Erythroblast (primary cell): ENCODE data around the gene ROMO1.
"Not testable (repeated sequence)": the region's sequence is repeated elsewhere in the genome, so short reads cannot be mapped to it uniquely, and the experiment has no call there.

Experiments used
- DNase-seq, 2 experiments: peaks; one replicate each; lab custom pipeline; 2025; lab: John Stamatoyannopoulos, UW
- GATA1 ChIP-seq: IDR thresholded peaks from 2 replicates; pipeline ENCODE4 v1.6.1; 2011; ENCODE audit warnings: low read depth, mild to moderate bottlenecking, control low read depth, low read length, moderate library complexity
- POLR2A ChIP-seq: IDR thresholded peaks from 2 replicates; pipeline ENCODE4 v1.6.1; 2011; ENCODE audit warnings: mild to moderate bottlenecking, low read length

The ROMO1 gene

DNA sequence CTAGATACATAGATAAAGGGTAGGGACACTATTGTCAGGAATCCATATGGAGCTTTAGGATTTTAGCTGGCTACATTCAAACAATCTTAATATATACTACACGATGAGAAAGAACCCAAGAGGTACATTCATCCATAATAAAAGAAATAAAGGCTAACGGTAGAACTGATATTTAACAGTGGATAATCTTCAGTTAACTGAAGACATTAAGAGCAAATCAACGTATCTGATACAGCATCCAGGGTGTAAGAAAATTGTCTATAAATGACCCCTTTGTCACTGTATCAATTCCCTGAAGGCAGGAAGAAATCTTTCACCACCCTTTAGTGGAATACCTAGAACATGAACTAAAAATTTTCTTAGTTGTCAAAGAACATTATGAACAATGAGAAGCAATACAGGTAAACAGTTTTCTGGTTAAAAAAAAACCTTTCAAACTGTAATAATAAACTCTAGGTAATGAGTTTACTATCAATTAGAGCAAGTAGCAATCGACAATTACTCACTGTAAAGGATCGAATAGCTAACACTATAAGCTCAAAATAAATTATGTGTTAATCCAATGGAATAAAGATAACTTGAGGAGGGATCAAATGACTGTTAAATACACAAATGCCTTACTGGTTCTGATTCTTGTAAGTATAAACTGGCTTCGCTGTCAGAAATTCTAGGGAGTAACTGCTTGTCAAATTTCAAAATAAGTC lies 11.8 kb downstream of the ROMO1 start:
- DNase-seq, result no peak
- TF ChIP-seq POLR2A (no peak), GATA1 (no peak)

DNA sequence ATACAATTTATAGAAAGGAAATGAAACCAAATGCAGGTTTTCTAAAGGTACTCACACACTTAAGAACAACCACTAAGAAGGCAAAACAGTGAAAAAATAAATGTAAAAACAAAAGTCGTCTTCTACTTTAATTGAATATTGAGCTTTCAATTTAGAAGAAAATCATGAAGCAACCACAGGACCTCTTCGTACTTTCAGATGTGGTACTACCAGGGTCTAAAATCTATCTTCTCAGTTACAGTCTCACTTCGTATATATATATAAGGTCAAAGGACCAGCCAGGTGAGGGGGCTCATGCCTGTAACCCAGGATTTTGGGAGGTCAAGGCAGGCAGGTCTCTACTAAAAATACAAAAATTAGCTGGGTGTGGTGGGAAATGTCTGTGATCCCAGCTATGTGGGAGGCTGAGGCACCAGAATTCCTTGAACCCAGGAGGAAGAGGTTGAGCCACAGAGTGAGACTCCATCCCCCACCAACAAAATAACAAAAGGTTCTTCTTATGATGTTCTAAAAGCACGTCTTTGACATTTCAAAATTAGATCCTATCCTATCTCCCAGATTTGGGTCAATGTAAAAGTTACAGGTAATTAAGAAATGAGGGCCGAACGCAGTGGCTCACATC lies 12.5 kb downstream of the ROMO1 start:
- DNase-seq, result no peak
- no peak for TF ChIP-seq POLR2A
- no peak for TF ChIP-seq GATA1

DNA sequence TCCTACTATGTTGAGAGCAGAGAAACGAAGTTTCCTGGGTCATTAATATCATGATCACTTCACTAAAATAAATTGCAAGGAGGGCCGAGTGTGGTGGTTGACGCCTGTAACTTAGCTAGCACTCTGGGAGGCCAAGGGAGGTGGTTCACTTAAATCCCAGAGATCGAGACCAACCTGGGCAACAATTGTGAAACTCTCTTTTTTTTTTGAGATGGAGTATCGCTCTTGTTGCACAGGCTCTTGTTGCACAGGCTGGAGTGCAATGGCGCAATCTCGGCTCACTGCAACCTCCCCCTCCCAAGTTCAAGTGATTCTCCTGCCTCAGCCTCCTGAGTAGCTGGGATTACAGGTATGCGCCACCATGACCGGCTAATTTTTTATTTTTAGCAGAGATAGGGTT lies 13.9 kb downstream of the ROMO1 start:
- DNase-seq, result not testable (repeated sequence)

DNA sequence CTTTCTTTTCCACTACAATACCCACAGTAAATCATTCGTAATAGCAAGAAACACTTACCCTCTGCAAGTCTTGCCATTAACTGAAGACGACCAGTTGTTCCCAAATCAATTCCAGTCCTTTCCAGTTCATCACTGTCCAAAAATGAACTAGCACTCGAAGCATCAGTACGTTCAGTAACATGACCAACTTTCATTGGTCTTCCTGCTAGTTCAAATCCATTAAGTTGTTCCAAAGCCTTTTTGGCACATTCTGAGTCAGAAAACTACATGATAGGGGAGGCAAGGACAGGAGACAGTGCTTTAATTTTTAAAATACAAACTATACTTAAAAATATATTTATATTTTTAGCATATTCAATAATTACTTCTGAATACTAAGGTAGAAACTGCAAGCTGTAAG lies 14.9 kb downstream of the ROMO1 start:
- TF ChIP-seq GATA1 (no peak), POLR2A (no peak)
- no peak for DNase-seq

DNA sequence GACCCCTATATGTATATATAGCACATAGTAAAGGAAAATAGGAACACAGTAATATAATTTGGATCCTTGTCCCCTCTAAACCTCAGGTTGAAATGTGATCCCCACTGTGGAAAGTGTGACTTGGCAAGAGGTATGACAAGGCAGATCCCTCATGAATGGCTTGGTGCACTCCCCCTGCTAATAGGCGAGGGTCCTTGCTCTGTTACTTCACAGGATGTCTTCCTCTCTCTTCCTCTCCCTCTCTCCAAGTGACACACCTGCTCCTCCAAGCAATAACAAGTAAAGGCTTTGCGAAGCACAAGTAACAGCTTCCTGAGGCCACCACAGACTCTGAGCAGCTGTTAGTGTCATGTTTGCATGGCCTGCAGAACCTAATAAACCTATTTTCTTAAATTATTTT lies 16.4 kb downstream of the ROMO1 start:
- no peak for DNase-seq
- TF ChIP-seq POLR2A, result no peak
- no peak for TF ChIP-seq GATA1

DNA sequence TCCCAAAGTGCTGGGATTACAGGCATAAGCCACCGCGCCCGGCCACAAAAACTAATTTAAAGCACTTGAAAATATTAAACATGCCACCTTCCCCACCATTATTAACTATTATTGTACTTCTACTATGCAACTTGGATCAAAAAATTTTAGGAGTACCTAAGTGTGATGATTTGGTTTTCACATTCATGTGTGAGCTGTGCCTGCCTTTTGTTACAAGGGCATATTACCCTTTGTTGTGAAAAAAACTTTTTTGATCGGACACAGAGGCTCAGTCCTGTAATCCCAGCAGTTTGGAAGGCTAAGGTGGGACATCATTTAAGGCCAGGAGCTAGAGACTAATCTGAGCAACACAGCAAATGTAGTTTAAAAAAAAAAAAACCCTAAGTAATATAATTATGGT lies 17.1 kb downstream of the ROMO1 start:
- no peak for DNase-seq

DNA sequence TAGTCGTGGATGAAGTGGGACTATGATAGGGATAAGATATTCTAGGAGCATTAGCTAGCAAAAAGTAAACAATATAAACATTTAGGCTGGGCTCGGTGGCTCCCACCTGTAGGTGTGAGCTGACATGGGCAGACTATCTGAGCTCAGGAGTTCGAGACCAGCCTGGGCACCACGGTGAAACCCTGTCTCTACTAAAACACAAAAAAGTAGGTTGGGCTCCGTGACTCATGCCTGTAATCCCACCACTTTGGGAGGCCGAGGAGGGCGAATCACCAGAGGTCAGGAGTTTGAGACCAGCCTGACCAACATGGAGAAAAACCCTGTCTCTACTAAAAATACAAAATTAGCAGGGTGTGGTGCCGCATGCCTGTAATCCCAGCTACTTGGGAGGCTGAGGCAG lies 19.1 kb downstream of the ROMO1 start:
- not testable (repeated sequence) for DNase-seq

More for the DNA sequence above, 17.1 kb downstream of the ROMO1 start:
- TF ChIP-seq POLR2A (no peak), GATA1 (no peak)

DNA sequence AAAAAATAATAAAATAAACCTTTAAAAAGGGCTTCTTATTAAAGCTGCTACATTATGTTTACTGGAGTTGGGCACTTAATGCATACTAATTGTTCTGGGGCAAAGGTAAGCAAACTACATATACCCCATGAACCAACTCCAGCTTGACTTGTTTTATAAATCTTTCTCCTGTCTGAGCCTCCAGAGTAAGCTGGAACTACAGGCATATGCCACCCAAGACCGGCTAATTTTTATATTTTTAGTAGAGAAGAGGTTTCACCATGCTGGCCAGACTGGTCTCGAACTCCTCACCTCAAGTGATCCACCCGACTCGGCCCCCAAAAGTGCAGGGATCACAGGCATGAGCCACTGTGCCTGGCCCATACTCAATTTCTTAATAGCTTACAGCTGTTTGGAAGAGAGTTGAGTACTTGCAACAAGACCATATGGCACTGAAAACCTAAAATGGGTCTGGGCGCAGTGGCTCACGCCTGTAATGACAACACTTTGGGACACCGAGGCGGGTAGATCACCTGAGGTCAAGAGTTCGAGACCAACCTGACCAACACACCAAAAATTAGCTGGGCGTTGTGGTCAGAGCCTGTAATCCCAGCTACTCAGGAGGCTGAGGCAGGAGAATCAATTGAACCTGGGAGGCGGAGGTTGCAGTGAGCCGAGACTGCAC lies 19.9 kb downstream of the ROMO1 start:
- DNase-seq, result no peak
- no peak for TF ChIP-seq POLR2A
- TF ChIP-seq GATA1, result no peak

DNA sequence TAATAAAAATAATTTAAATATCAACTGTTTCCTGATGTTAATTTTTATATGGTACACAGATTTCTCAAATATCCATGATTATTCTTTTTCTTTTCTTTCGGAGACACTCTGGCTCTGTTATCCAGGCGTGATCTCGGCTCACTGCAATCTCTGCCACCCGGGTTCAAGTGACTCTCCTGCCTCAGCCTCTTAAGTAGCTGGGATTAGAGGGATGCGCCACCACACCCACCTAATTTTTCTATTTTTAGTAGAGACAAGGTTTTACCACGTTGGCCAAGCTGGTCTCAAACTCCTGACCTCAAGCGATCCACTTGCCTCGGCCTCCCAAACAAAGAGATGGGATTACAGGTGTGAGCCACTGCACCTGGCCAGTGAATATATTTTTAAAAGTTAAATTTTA lies 20.5 kb downstream of the ROMO1 start:
- no peak for DNase-seq
- TF ChIP-seq POLR2A (no peak), GATA1 (no peak)

DNA sequence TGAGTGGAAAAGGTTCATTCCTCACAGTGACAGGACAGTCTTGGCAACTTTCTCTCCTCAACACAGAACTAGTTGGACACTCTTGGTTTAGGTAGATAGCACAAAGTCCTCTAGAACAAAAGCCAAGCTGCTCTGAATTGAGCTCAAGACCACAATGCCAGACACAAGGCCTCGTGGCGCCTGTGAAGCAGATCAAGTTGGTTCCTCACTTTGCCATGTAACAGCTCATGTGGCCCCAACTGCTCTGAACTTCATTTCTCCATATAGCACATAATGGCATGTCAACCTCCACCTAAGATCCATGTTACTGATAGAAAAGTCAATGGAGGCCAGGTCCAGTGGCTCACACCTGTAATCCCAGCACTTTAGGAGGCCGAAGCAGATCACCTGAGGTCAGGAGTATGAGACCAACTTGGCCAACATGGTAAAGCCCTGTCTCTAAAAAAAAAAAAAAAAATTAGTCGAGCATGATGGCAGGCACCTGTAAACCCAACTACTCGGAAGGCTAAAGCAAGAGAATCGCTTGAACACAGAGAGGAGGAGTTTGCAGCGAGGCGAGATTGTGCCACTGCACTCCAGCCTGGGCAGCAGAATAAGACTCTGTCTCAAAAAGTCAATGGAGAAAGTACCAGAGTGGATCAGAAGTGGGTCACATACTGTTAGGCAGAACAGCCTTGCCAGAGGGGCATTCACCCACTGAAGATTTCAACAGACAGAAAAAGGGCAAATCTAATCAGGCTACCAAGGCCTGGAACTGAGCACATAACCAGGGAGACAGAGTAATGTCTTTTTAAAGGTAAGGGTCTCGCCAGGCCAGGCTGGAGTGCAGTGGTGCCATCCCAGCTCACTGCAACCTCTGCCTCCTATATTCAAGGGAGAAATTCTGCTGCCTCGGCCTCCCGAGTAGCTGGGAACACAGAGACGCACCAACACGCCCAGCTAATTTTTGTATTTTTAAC lies 21.2 kb downstream of the ROMO1 start:
- TF ChIP-seq POLR2A, result no peak
- TF ChIP-seq GATA1, result no peak
- no peak for DNase-seq

DNA sequence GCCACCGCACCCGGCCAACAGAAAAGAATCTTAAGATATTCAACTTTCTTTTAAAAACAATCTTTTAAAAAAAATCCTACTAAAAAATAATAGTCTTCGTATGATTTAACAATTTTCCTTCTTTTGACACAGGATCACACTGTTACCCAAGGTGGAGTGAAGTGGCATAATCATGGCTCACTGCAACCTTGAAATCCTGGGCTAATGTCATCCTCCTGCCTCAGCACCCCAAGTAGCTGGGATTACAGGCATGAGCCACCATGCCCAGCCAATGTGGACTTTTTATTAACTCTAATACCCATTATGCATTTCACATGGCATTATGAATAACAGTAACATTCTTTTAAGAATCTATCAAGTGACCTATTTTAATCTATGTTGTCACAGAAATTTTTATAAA lies 22.0 kb downstream of the ROMO1 start:
- DNase-seq, result no peak
- no peak for TF ChIP-seq POLR2A
- TF ChIP-seq GATA1, result no peak

DNA sequence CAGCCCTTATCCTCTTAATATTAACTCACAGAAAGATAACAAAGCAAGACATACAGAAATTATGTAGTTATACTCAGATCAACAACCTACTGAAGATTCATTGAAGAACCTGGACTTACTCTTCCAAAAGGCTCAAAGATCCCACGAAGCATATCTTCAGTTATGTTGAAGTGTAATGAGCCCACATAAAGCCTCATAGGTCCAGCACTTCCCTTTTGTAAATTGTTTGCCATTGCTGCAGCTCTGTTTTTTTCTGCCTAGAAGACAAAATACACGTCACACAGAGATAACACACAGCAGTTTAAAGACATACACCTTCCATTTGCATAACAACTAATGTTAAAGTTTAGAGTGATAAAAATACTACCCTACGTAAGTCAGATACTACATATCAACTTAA lies 22.4 kb downstream of the ROMO1 start:
- DNase-seq, result no peak
- TF ChIP-seq GATA1 (no peak), POLR2A (no peak)

DNA sequence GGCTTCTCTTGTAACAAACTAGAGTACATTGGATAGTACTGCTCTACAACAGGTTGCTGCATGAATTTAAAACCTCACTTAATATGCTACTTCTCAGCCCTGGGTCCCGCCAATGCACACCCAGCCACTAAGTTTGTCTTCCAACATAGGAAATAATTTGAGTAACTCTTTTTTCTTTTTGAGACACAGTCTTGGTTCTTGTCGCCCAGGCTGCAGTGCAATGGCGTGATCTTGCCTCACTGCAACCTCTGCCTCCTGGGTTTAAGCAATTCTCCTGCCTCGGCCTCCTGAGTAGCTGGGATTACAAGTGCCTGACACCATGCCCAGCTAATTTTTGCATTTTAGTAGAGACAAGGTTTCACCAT lies 24.1 kb downstream of the ROMO1 start:
- not testable (repeated sequence) for DNase-seq

DNA sequence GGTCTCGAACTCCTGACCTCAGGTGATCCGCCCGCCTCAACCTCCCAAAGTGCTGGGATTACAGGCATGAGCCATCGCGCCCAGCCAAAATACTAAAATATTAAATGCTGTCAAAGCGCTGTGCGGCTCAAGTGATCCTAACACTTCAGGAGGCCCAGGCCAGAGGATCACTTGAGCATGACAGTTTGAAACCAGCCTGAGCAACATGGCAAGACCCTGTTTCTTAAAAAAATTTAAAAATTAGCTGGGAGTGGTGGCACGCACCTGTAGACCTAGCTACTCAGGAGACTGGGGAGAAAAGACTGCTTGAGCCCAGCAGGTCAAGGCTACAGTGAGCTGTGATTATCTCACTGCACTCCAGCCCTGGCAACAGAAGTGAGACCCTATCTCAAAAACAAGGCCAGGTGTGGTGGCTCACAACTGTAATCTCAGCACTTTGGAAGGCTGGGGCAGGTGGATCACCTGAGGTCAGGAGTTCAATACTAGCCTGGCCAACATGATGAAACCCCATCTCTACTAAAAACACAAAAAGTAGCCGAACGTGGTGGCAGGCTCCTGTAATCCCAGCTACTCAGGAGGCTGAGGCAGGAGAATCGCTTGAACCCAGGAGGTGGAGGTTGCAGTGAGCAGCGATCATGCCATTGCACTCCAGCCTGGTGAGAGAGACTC lies 24.6 kb downstream of the ROMO1 start:
- not testable (repeated sequence) for DNase-seq
